NCI-H2196 treated with DMSO at 0.1 percent for 48 hours (cell line): ENCODE data around the gene GPS1.

Experiments used
- DNase-seq: peaks from one replicate; lab custom pipeline; 2025; ENCODE audit not compliant: unreplicated experiment; lab: John Stamatoyannopoulos, UW

The GPS1 gene

GRCh38 chr17:82076785-82077591 is 25.3 kb downstream of the GPS1 start:
- no peak for DNase-seq

GRCh38 chr17:82077617-82078358 is 26.1 kb downstream of the GPS1 start:
- DNase-seq, result no peak

GRCh38 chr17:82078433-82078832 is 26.7 kb downstream of the GPS1 start:
- DNase-seq, result no peak

- DNase-seq, result no peak
Measured at GRCh38 chr17:82079001-82079677, 27.4 kb downstream of the GPS1 start.

- DNase-seq, result no peak
Measured at GRCh38 chr17:82080048-82080788, 28.5 kb downstream of the GPS1 start.

GRCh38 chr17:82080789-82081464 is 29.2 kb downstream of the GPS1 start:
- DNase-seq, result no peak

- no peak for DNase-seq
Measured at GRCh38 chr17:82081546-82081945, 29.8 kb downstream of the GPS1 start.

- DNase-seq, result no peak
Measured at GRCh38 chr17:82081966-82082365, 30.3 kb downstream of the GPS1 start.

GRCh38 chr17:82082456-82082855 is 30.8 kb downstream of the GPS1 start:
- no peak for DNase-seq

- no peak for DNase-seq
Measured at GRCh38 chr17:82083009-82083408, 31.3 kb downstream of the GPS1 start.

GRCh38 chr17:82083533-82084359 is 32.0 kb downstream of the GPS1 start:
- no peak for DNase-seq

- no peak for DNase-seq
Measured at GRCh38 chr17:82084373-82085030, 32.8 kb downstream of the GPS1 start.

GRCh38 chr17:82085031-82085861 is 33.5 kb downstream of the GPS1 start:
- DNase-seq, result no peak

GRCh38 chr17:82085931-82086764 is 34.5 kb downstream of the GPS1 start:
- no peak for DNase-seq

- no peak for DNase-seq
Measured at GRCh38 chr17:82086941-82087906, 35.5 kb downstream of the GPS1 start.
